Activated CD8-positive, alpha-beta T cell treated with anti-CD3 and anti-CD28 coated beads for 36 hours (primary cell): Measurements from ENCODE around the gene TBX1. TPM values are rescaled to one million over a fixed set of nuclear protein-coding genes. Genes with fewer than 3 reads are reported as not detected.
"Not testable (repeated sequence)": the region's sequence is repeated elsewhere in the genome, so short reads cannot be mapped to it uniquely, and the experiment has no call there.

Experiments
- ATAC-seq: fragments of 200-7000 bp; cut with Tn5 transposase; one replicate; pipeline ENCODE4 v1.10.0; 2021; ENCODE audit warnings: mild to moderate bottlenecking, moderate library complexity
- CTCF ChIA-PET: fragments of 350-600 bp; sonication (Branson Sonifier 250); formaldehyde crosslinking; loops from one replicate; lab custom pipeline; 2021; ENCODE audit warnings: antibody characterized with exemption; lab: Charles Lee
- POLR2A ChIA-PET: fragments of 350-600 bp; sonication (Branson Sonifier 250); formaldehyde crosslinking; loops from one replicate; lab custom pipeline; 2021; ENCODE audit warnings: antibody characterized with exemption; lab: Charles Lee
- DNase-seq: peaks from one replicate; pipeline ENCODE4 v3.0.0-alpha.2; 2020
- H3K27ac Mint-ChIP-seq: one replicate; pipeline ENCODE4 v1.8.0; 2021; ENCODE audit warnings: mild to moderate bottlenecking, mixed read lengths
- H3K27me3 Mint-ChIP-seq: one replicate; pipeline ENCODE4 v1.8.0; 2021; ENCODE audit warnings: mixed read lengths
- H3K36me3 Mint-ChIP-seq: one replicate; pipeline ENCODE4 v1.8.0; 2021; ENCODE audit warnings: low read depth, mixed read lengths
- H3K4me1 Mint-ChIP-seq: one replicate; pipeline ENCODE4 v1.8.0; 2021; ENCODE audit warnings: low read depth, mixed read lengths
- H3K4me3 Mint-ChIP-seq: one replicate; pipeline ENCODE4 v1.8.0; 2021; ENCODE audit warnings: mild to moderate bottlenecking, moderate library complexity, mixed read lengths
- H3K9me3 Mint-ChIP-seq: one replicate; pipeline ENCODE4 v1.8.0; 2021; ENCODE audit warnings: mixed read lengths
- CTCF ChIP-seq: fragments of 200-600 bp; IDR thresholded peaks from one replicate; pipeline ENCODE4 v1.8.0; 2022; ENCODE audit warnings: antibody characterized with exemption, mild to moderate bottlenecking
- intact Hi-C: fragments of 100-400 bp; cut with micrococcal nuclease; formaldehyde crosslinking; loops from one replicate; pipeline ENCODE4 v1.10.0; 2022
- total RNA-seq, 2 experiments: library from RNA; stranded (reverse); gene quantifications; one replicate each; pipeline ENCODE4 v1.2.3, GENCODE V29; 2021

Gene TBX1
- total RNA-seq, 2 experiments from 2014 or later = not detected

GRCh38 chr22:19773470-19774040, 13.0 kb downstream of the TBX1 start:
- Mint-ChIP-seq H3K9me3 (no peaks in the 10 kb centered on the region), H3K27me3 (peaks cover 36% of the 10 kb centered on the region), H3K27ac (no peak overlapping the region), H3K4me3 (no peak overlapping the region), H3K4me1 (peaks cover 7% of the 10 kb centered on the region), H3K36me3 (no peaks in the 10 kb centered on the region)
- DNase-seq (no peak), ATAC-seq (no peak)
- intact Hi-C loops = no loop called here
- TF ChIP-seq CTCF = no peak
- ChIA-PET CTCF (interaction anchor here (1.3 kb wide), 1 partner anchor 43 kb away, joined by 3 read pairs; no protein-coding TSS in a partner anchor), POLR2A (interaction anchor here (0.6 kb wide), 1 partner anchor 609 kb away, joined by 3 read pairs; no protein-coding TSS in a partner anchor)

GRCh38 chr22:19774628-19775027, 14.1 kb downstream of the TBX1 start:
- Mint-ChIP-seq H3K9me3 (no peaks in the 10 kb centered on the region), H3K36me3 (no peaks in the 10 kb centered on the region), H3K4me3 (no peak overlapping the region), H3K4me1 (peaks cover 7% of the 10 kb centered on the region), H3K27me3 (peaks cover 33% of the 10 kb centered on the region), H3K27ac (no peak overlapping the region)
- CTCF ChIA-PET = no interaction called here
- DNase-seq (no peak), ATAC-seq (no peak)
- POLR2A ChIA-PET = no interaction called here
- intact Hi-C loops = no loop called here
- TF ChIP-seq CTCF = no peak

GRCh38 chr22:19775496-19776325, 15.1 kb downstream of the TBX1 start:
- no peak for TF ChIP-seq CTCF
- Mint-ChIP-seq H3K4me3 (no peak overlapping the region), H3K27ac (no peak overlapping the region), H3K27me3 (peaks cover 28% of the 10 kb centered on the region), H3K4me1 (peaks cover 12% of the 10 kb centered on the region), H3K36me3 (no peaks in the 10 kb centered on the region), H3K9me3 (no peaks in the 10 kb centered on the region)
- CTCF ChIA-PET = interaction anchor here (1.5 kb wide), 1 partner anchor 19 kb away, joined by 3 read pairs; no protein-coding TSS in a partner anchor
- DNase-seq (no peak), ATAC-seq (no peak)
- POLR2A ChIA-PET = interaction anchor here (1.1 kb wide), 1 partner anchor 138 kb away, joined by 4 read pairs; no protein-coding TSS in a partner anchor
- intact Hi-C loops = no loop called here

- H3K27me3 Mint-ChIP-seq = peaks cover 28% of the 10 kb centered on the region
These were observed 16.0 kb downstream of the TBX1 start for GRCh38 chr22:19776433-19777031.

GRCh38 chr22:19777192-19777591, 16.6 kb downstream of the TBX1 start:
- Mint-ChIP-seq H3K27me3 (peaks cover 25% of the 10 kb centered on the region), H3K4me1 (peaks cover 12% of the 10 kb centered on the region)
- H3K36me3 Mint-ChIP-seq, POLR2A ChIA-PET, DNase-seq, ATAC-seq, H3K4me3 Mint-ChIP-seq, H3K9me3 Mint-ChIP-seq, CTCF ChIA-PET, intact Hi-C loops, H3K27ac Mint-ChIP-seq: not testable (repeated sequence)

More at GRCh38 chr22:19776433-19777031, 16.0 kb downstream of the TBX1 start:
- no peak for TF ChIP-seq CTCF
- DNase-seq = no peak
- Mint-ChIP-seq H3K27ac (no peak overlapping the region), H3K9me3 (no peaks in the 10 kb centered on the region), H3K4me1 (peaks cover 12% of the 10 kb centered on the region), H3K4me3 (no peak overlapping the region), H3K36me3 (no peaks in the 10 kb centered on the region)
- intact Hi-C loops = no loop called here
- ATAC-seq = no peak
- CTCF ChIA-PET = interaction anchor here (1.5 kb wide), 1 partner anchor 20 kb away, joined by 3 read pairs; no protein-coding TSS in a partner anchor
- POLR2A ChIA-PET = interaction anchor here (1.1 kb wide), 1 partner anchor 137 kb away, joined by 4 read pairs; no protein-coding TSS in a partner anchor
